ENCODE data around the gene WDR86. TPM values are rescaled to one million over a fixed set of nuclear protein-coding genes. Genes with fewer than 3 reads are reported as not detected.

WDR86 gene
- polyA plus RNA-seq, 1 donor from 2014 or later: 46.2 TPM

DNA sequence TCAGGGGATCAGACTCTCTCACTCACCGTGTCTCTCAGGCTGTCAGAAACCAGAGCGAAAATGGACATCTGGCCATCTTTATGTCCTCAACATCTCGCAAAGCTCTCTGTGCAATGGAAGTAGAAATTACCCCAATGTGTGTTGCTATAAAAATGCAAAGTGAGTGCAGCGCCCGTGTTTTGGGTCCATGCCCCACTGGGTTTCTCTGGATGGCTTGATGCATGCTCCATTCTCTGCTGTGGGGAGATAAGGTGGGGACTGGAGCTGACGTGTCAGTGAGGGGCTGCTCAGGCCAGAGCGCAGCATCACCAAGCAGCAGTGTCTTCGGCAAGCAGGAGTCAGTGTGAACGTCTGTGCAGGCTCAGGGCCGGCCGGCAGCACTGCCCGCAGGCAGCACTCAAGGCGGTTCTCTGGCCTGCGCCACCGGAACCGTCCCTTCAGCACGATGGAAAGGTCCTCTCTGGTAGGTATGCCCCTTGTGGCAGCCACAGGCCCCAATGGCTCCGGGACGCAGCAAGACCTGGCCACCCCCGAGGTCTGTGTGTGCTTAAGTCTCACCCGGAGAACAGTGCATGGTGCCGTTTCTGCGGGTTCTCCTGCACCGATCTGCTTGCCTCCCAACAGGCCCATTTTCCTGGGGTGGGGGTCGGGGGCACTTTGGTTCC lies 30.2 kb downstream of the WDR86 start:
- no peak for TF ChIP-seq POLR2AphosphoS5 (IDR thresholded peaks at IDR 0.05)
- no peak for TF ChIP-seq RAD21 (conservative IDR thresholded peaks at IDR 0.05)
- TF ChIP-seq, protein P1, sequence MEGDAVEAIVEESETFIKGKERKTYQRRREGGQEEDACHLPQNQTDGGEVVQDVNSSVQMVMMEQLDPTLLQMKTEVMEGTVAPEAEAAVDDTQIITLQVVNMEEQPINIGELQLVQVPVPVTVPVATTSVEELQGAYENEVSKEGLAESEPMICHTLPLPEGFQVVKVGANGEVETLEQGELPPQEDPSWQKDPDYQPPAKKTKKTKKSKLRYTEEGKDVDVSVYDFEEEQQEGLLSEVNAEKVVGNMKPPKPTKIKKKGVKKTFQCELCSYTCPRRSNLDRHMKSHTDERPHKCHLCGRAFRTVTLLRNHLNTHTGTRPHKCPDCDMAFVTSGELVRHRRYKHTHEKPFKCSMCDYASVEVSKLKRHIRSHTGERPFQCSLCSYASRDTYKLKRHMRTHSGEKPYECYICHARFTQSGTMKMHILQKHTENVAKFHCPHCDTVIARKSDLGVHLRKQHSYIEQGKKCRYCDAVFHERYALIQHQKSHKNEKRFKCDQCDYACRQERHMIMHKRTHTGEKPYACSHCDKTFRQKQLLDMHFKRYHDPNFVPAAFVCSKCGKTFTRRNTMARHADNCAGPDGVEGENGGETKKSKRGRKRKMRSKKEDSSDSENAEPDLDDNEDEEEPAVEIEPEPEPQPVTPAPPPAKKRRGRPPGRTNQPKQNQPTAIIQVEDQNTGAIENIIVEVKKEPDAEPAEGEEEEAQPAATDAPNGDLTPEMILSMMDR (IDR thresholded peaks at IDR 0.05; ENCODE audit: poor library complexity, severe bottlenecking): no peak
- no peak for TF ChIP-seq EZH2 (IDR thresholded peaks at IDR 0.05; ENCODE audit: borderline replicate concordance, insufficient read depth, low read length, poor library complexity, severe bottlenecking)
- no peak for TF ChIP-seq MXI1 (conservative IDR thresholded peaks at IDR 0.05; ENCODE audit: poor library complexity, severe bottlenecking)
- TF ChIP-seq SMC3 (conservative IDR thresholded peaks at IDR 0.05; ENCODE audit: poor library complexity): no peak
- no peak for TF ChIP-seq EP300 (conservative IDR thresholded peaks at IDR 0.05; ENCODE audit: poor library complexity, severe bottlenecking)
- no peak for TF ChIP-seq TAF1 (IDR thresholded peaks at IDR 0.05; ENCODE audit: low read depth)
- TF ChIP-seq, protein P2, sequence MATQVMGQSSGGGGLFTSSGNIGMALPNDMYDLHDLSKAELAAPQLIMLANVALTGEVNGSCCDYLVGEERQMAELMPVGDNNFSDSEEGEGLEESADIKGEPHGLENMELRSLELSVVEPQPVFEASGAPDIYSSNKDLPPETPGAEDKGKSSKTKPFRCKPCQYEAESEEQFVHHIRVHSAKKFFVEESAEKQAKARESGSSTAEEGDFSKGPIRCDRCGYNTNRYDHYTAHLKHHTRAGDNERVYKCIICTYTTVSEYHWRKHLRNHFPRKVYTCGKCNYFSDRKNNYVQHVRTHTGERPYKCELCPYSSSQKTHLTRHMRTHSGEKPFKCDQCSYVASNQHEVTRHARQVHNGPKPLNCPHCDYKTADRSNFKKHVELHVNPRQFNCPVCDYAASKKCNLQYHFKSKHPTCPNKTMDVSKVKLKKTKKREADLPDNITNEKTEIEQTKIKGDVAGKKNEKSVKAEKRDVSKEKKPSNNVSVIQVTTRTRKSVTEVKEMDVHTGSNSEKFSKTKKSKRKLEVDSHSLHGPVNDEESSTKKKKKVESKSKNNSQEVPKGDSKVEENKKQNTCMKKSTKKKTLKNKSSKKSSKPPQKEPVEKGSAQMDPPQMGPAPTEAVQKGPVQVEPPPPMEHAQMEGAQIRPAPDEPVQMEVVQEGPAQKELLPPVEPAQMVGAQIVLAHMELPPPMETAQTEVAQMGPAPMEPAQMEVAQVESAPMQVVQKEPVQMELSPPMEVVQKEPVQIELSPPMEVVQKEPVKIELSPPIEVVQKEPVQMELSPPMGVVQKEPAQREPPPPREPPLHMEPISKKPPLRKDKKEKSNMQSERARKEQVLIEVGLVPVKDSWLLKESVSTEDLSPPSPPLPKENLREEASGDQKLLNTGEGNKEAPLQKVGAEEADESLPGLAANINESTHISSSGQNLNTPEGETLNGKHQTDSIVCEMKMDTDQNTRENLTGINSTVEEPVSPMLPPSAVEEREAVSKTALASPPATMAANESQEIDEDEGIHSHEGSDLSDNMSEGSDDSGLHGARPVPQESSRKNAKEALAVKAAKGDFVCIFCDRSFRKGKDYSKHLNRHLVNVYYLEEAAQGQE (IDR thresholded peaks at IDR 0.05; ENCODE audit: borderline replicate concordance): no peak
- Histone ChIP-seq H3K9me2 (ENCODE audit: insufficient read depth, low read length) (no peaks in the 10 kb centered on the region), H3K36me3 (ENCODE audit: insufficient read depth, low read length) (no peaks in the 10 kb centered on the region), H3K4me2 (ENCODE audit: low read length) (no peak overlapping the region), H3K4me3 (ENCODE audit: low read length) (no peak overlapping the region), H2AFZ (ENCODE audit: low read depth, low read length) (no peak overlapping the region), H3K79me2 (replicated peaks; ENCODE audit: insufficient read depth, low read length) (no peaks in the 10 kb centered on the region), H3K9me3 (ENCODE audit: low read length) (no peaks in the 10 kb centered on the region), H3K27ac (ENCODE audit: low read length) (no peak overlapping the region), H3K9ac (ENCODE audit: low read length) (no peak overlapping the region), H4K20me1 (ENCODE audit: insufficient read depth) (no peaks in the 10 kb centered on the region), H3F3A (ENCODE audit: insufficient read depth, low read length, poor library complexity, severe bottlenecking) (no peaks in the 10 kb centered on the region), H3K27me3 (ENCODE audit: insufficient read depth, low read depth, low read length) (peaks cover 19% of the 10 kb centered on the region)

DNA sequence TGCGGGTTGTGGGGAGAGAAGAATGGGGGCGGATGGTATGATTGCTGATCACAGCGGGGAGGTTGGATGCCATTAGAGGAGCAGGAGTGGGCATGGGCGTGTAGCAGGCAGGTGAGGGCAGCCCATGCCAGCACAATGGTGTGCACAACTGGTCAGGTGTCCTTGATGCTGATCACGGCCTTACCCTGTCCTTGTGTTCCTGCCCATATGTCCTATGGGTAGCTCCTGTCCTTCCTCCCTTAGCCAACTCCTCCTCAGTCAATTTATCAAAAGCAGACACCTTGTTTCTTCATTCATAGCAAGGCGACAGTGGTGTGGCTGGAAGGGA lies 30.7 kb downstream of the WDR86 start:
- Histone ChIP-seq H2AFZ (ENCODE audit: low read depth, low read length) (no peak overlapping the region), H3K79me2 (replicated peaks; ENCODE audit: insufficient read depth, low read length) (no peaks in the 10 kb centered on the region), H3K9me2 (ENCODE audit: insufficient read depth, low read length) (no peaks in the 10 kb centered on the region), H3K9ac (ENCODE audit: low read length) (no peak overlapping the region), H4K20me1 (ENCODE audit: insufficient read depth) (no peaks in the 10 kb centered on the region), H3F3A (ENCODE audit: insufficient read depth, low read length, poor library complexity, severe bottlenecking) (no peaks in the 10 kb centered on the region), H3K36me3 (ENCODE audit: insufficient read depth, low read length) (no peaks in the 10 kb centered on the region), H3K4me3 (ENCODE audit: low read length) (no peak overlapping the region), H3K4me2 (ENCODE audit: low read length) (no peak overlapping the region), H3K9me3 (ENCODE audit: low read length) (no peaks in the 10 kb centered on the region), H3K27ac (ENCODE audit: low read length) (no peak overlapping the region), H3K27me3 (ENCODE audit: insufficient read depth, low read depth, low read length) (peaks cover 19% of the 10 kb centered on the region)
- TF ChIP-seq TAF1 (IDR thresholded peaks at IDR 0.05; ENCODE audit: low read depth): no peak
- TF ChIP-seq EP300 (conservative IDR thresholded peaks at IDR 0.05; ENCODE audit: poor library complexity, severe bottlenecking): no peak
- TF ChIP-seq, protein P1 (IDR thresholded peaks at IDR 0.05; ENCODE audit: poor library complexity, severe bottlenecking): no peak
- TF ChIP-seq POLR2AphosphoS5 (IDR thresholded peaks at IDR 0.05): no peak
- TF ChIP-seq, protein P2 (IDR thresholded peaks at IDR 0.05; ENCODE audit: borderline replicate concordance): no peak
- no peak for TF ChIP-seq SMC3 (conservative IDR thresholded peaks at IDR 0.05; ENCODE audit: poor library complexity)
- no peak for TF ChIP-seq EZH2 (IDR thresholded peaks at IDR 0.05; ENCODE audit: borderline replicate concordance, insufficient read depth, low read length, poor library complexity, severe bottlenecking)
- no peak for TF ChIP-seq RAD21 (conservative IDR thresholded peaks at IDR 0.05)
- TF ChIP-seq MXI1 (conservative IDR thresholded peaks at IDR 0.05; ENCODE audit: poor library complexity, severe bottlenecking): no peak

Measured in neural cell (in vitro differentiated cells).